NT2/D1 (cell line): ENCODE results near the gene LIPG.
"Not testable (repeated sequence)": the region's sequence is repeated elsewhere in the genome, so short reads cannot be mapped to it uniquely, and the experiment has no call there.

Experiments used
- DNase-seq: peaks from one replicate; pipeline ENCODE4 v3.0.0-alpha.2; 2011; ENCODE audit warnings: low read depth, low spot score
- H3K27me3 ChIP-seq: 2 replicates; pipeline ENCODE4 v1.6.0; 2011; ENCODE audit warnings: mild to moderate bottlenecking; ENCODE audit not compliant: insufficient read length, insufficient read depth
- H3K36me3 ChIP-seq: 2 replicates; pipeline ENCODE4 v1.6.1; 2011; ENCODE audit warnings: mild to moderate bottlenecking, low read length, mixed read lengths; ENCODE audit not compliant: insufficient read depth, insufficient read length
- H3K4me1 ChIP-seq: 2 replicates; pipeline ENCODE4 v1.5.1; 2011; ENCODE audit not compliant: insufficient read depth, insufficient read length
- H3K4me3 ChIP-seq: 2 replicates; pipeline ENCODE4 v1.5.1; 2011; ENCODE audit warnings: low read depth; ENCODE audit not compliant: insufficient read length
- H3K9ac ChIP-seq: 2 replicates; pipeline ENCODE4 v1.6.0; 2011; ENCODE audit warnings: low read depth; ENCODE audit not compliant: insufficient read length
- H3K9me3 ChIP-seq: 2 replicates; pipeline ENCODE4 v1.5.1; 2011; ENCODE audit warnings: mild to moderate bottlenecking, low read length; ENCODE audit not compliant: insufficient read depth
- SUZ12 ChIP-seq: IDR thresholded peaks from 2 replicates; pipeline ENCODE4 v1.6.1; 2011; ENCODE audit not compliant: insufficient read length, insufficient read depth; ENCODE audit errors: extremely low read depth
- YY1 ChIP-seq: IDR thresholded peaks from 2 replicates; pipeline ENCODE4 v1.6.1; 2011; ENCODE audit not compliant: insufficient read length, insufficient read depth
- ZNF274 ChIP-seq: IDR thresholded peaks from 2 replicates; pipeline ENCODE4 v1.6.1; 2011; ENCODE audit warnings: mild to moderate bottlenecking, low read depth, low read length

LIPG gene

DNA sequence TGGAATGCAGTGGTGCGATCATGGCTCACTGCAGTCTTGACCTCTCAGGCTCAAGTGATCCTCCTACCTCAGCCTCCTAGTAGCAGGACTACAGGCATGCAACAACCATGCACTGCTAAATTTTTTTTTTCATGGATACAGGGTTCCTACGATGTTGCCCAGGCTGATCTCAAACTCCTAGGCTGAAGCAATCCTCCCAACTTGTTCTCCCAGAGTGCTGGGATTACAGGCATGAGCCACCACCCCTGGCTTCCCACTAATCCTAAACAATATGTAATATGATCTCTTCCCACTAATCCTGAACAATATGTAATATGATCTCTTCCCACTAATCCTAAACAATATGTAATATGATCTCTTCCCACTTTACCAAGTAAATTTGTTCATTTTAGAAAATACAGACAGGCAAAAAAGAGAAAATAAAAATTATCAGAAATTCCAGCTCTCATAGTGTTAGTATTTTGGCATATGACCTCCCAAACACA is 41.2 kb upstream of the LIPG start:
- Histone ChIP-seq H3K27me3 (no peaks in the 10 kb centered on the region), H3K36me3 (no peaks in the 10 kb centered on the region), H3K4me3 (no peak overlapping the region), H3K4me1 (peaks cover 10% of the 10 kb centered on the region), H3K9me3 (no peaks in the 10 kb centered on the region), H3K9ac (no peak overlapping the region)
- no peak for TF ChIP-seq SUZ12
- no peak for TF ChIP-seq YY1
- no peak for TF ChIP-seq ZNF274
- DNase-seq: no peak

DNA sequence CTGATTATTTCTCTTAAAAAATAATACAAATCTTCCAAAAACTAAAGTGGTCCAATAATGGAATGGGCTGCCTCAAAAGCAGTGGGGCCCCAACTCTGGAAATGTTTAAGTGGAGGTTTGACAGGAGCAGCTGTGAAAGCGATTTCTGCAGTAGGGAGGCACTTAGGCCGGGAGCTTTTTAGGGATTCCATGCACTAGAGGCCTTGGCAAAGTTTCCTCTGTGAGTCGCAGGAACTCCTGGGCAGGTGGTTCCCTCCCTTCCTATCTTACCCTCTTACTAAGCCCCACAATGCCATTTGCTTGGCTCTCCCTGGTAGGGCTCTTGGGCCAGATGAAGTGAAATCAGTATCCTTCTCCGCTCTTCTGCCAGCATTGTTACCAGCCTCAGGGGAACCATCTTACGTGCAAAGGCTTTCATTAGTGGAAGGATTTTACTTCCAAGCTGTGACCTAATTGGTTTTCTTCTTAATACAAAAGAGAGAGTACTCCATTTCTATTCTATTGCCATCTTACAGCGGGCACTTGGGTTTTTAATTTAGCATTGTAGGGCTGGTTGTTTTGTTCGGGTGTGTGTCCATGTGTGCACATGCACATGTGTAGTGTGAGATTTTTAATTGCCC is 40.5 kb upstream of the LIPG start:
- Histone ChIP-seq H3K9me3 (no peaks in the 10 kb centered on the region), H3K9ac (no peak overlapping the region), H3K4me3 (no peak overlapping the region), H3K36me3 (no peaks in the 10 kb centered on the region), H3K27me3 (no peaks in the 10 kb centered on the region), H3K4me1 (peaks cover 10% of the 10 kb centered on the region)
- no peak for DNase-seq
- TF ChIP-seq SUZ12 (no peak), YY1 (no peak)

DNA sequence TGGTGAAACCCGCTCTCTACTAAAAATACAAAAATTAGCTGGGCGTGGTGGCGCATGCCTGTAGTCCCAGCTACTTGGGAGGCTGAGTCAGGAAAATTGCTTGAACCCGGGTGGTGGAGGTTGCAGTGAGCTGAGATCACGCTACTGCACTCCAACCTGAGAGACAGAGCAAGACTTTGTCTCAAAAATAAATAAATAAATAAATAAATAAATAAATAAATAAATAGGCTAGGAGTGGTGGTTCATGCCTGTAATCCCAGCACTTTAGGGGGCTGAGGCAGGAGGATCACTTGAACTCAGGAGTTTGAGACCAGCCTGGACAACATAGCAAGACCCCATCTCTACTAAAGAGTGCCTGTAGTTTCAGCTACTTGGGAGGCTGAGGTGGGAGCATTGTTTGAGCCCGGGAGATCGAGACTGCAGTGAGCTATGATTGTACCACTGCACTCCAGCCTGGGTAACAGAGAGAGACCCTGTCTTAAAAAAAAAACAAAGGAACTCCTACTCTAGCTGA is 38.2 kb upstream of the LIPG start:
- not testable (repeated sequence) for H3K9me3 ChIP-seq, H3K4me1 ChIP-seq, H3K4me3 ChIP-seq, H3K9ac ChIP-seq, H3K36me3 ChIP-seq, DNase-seq, H3K27me3 ChIP-seq

DNA sequence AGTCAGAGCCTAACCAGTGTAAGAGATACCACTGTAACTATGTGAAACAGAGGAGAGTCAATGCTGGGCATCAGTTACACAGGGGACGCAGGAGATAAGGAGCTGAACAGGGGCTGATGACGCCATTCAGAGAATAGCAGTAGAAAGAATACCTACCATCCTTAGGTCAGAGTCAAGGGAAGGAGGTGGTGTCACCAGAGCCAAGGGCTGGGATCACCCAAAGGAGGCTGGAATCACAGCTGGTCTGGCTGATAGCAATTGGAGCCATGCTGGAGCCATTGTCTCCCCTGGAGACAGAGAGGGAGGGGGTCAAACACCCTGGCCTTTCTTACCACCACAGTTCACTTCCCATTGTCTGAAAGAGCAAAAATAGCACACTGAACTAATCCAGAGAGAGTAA is 37.5 kb upstream of the LIPG start:
- Histone ChIP-seq H3K4me3 (no peak overlapping the region), H3K9ac (no peak overlapping the region), H3K27me3 (no peaks in the 10 kb centered on the region), H3K36me3 (no peaks in the 10 kb centered on the region), H3K4me1 (peaks cover 4% of the 10 kb centered on the region), H3K9me3 (no peaks in the 10 kb centered on the region)
- DNase-seq: no peak
- no peak for TF ChIP-seq YY1
- no peak for TF ChIP-seq SUZ12
- TF ChIP-seq ZNF274: no peak

DNA sequence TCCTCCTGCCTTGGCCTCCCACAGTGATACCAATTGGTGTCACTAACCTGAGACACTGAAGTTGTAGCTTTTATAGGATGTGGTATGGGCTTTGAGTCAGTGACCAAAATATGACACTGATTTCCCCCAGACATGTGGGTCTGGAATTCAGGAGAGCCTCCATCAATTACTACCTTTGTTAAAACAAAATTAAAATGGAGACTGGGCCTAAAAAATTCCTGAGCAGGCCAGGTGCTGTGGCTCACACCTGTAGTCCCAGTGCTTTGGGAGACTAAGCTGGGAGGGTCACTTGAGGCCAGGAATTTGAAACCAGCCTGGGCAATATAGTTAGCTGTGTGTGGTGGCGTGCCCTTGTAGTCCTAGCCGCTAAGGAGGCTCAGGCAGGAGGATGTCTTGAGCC is 36.9 kb upstream of the LIPG start:
- TF ChIP-seq YY1 (no peak), ZNF274 (no peak), SUZ12 (no peak)
- no peak overlapping the region for H3K9ac ChIP-seq
- H3K27me3 ChIP-seq: no peaks in the 10 kb centered on the region
- H3K36me3 ChIP-seq: no peaks in the 10 kb centered on the region
- no peak overlapping the region for H3K4me3 ChIP-seq
- no peaks in the 10 kb centered on the region for H3K4me1 ChIP-seq
- DNase-seq: no peak
- H3K9me3 ChIP-seq: 0 out of 2 replicates have a peak, but pooled peaks cover 4% of the 10 kb centered on the region

DNA sequence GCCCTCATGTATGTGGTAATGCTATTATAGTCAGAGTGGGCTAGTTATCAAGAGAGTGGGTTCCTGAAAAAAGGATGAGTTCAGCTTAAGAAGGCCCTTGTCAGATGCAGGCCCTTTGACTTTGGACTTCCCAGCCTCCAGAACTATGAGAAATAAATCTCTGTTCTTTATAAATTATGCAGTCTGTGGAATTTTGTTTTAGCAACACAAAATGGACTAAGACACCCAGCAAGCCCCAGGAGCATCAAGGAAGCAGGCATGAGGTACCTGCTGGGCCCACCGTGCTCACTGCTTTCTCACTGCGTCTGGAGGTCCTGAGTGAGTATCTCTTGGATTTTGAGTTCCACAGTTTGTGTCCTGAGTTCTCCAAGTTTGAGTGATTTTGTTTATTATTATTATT is 35.9 kb upstream of the LIPG start:
- 0 out of 2 replicates have a peak, but pooled peaks cover 6% of the 10 kb centered on the region for H3K9me3 ChIP-seq
- no peak overlapping the region for H3K9ac ChIP-seq
- no peaks in the 10 kb centered on the region for H3K27me3 ChIP-seq
- H3K36me3 ChIP-seq: no peaks in the 10 kb centered on the region
- H3K4me3 ChIP-seq: no peak overlapping the region
- TF ChIP-seq YY1: no peak
- no peak for TF ChIP-seq ZNF274
- no peak for TF ChIP-seq SUZ12
- DNase-seq: no peak
- no peaks in the 10 kb centered on the region for H3K4me1 ChIP-seq

DNA sequence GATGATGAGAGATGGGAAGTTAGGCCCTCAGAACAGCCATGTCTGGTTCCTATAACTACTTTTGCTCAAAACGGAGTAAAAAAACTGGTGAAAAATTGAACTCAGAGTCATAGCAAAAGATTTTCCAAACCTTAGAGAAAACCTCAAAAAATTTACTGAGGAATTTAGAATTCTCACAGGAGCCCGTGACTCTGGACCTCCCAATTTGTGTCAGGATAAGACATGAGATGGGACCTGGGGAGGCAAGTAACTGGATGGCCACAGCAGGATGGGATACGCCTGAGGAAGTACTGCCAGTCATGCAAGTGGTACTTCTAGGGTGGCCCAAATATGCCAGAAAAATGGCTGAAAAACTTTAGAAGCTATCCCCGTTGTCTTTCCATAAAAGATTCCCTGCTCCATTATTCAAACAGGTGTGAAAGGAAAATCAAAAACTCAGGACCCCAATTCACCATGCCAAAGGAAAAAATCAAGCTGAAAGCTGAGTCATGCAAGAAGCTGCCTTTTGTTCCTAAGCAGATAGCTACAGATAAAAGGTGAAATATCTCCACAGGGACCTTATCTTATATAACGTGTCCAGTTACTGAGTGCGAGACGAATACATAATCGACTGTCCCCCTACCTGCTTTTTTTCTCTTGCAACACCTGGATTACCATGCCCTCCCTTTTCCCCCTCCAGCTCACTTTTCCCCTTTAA is 34.1 kb upstream of the LIPG start:
- Histone ChIP-seq H3K36me3 (no peaks in the 10 kb centered on the region), H3K9me3 (0 out of 2 replicates have a peak, but pooled peaks cover 6% of the 10 kb centered on the region), H3K9ac (no peak overlapping the region), H3K4me3 (no peak overlapping the region), H3K27me3 (no peaks in the 10 kb centered on the region), H3K4me1 (no peaks in the 10 kb centered on the region)
- TF ChIP-seq ZNF274 (no peak), SUZ12 (no peak), YY1 (no peak)
- no peak for DNase-seq

DNA sequence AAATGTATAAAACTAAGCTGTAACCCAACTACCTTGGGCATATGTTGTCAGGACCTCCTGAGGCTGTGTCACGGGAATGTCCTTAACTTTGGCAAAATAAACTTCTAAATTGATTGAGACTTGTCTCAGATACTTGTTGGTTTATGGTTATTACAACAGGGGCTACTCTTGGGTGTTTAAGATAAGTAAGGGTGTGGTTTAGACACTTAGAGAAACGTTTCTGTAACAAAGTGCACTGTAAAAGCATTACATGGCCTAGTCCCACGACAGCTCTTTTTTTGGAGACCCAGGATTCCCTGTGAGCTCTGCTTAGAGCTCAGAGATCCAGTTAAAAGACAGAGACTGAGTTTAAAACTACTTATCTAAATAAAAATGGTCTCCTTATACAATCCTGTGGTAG is 32.3 kb upstream of the LIPG start:
- DNase-seq: no peak
- H3K9me3 ChIP-seq: peaks cover 12% of the 10 kb centered on the region; the same call in 1 of the 2 replicates
- H3K9ac ChIP-seq: no peak overlapping the region
- H3K36me3 ChIP-seq: no peaks in the 10 kb centered on the region
- no peaks in the 10 kb centered on the region for H3K27me3 ChIP-seq
- H3K4me1 ChIP-seq: no peaks in the 10 kb centered on the region
- no peak overlapping the region for H3K4me3 ChIP-seq
- TF ChIP-seq YY1 (no peak), SUZ12 (no peak), ZNF274 (no peak)
